ENCODE data around the gene VSIR.

GRCh38 chr10:71727105-71727737, 46.1 kb downstream of the VSIR start:
- TF ChIP-seq CTCF (IDR thresholded peaks at IDR 0.05 in 8 of 11, conservative IDR thresholded peaks at IDR 0.05 in 3 of 11) (no peak), POLR2A (IDR thresholded peaks at IDR 0.05) (no peak)
